Prostate gland (tissue), 2 donors: ENCODE measurements around the gene DPEP2. TPM values are rescaled to one million over a fixed set of nuclear protein-coding genes. Genes with fewer than 3 reads are reported as not detected.

Experiments
- DNase-seq: peaks from one replicate; pipeline ENCODE4 v3.0.0-alpha.2; 2019; ENCODE audit warnings: low spot score
- H3K27ac ChIP-seq, 2 donors: fragments of 200-600 bp; sonication (generic); 2 replicates each; pipeline ENCODE4 v1.5.1; 2017 to 2019
- H3K27me3 ChIP-seq: fragments of 200-600 bp; sonication (generic); replicated peaks from 2 replicates; pipeline ENCODE4 v1.5.1; 2019; ENCODE audit not compliant: insufficient read depth
- H3K36me3 ChIP-seq, 2 donors: fragments of 200-600 bp; sonication (generic); 1 replicate in 1 of 2; 2 replicates in 1 of 2; pipeline versions ENCODE4 v1.5.1 to v1.8.1; 2017 to 2019
- H3K4me1 ChIP-seq: fragments of 200-600 bp; sonication (generic); replicated peaks from 2 replicates; pipeline ENCODE4 v1.5.1; 2019
- H3K4me3 ChIP-seq, 2 donors: fragments of 200-600 bp; sonication (generic); 2 replicates each; pipeline ENCODE4 v1.5.1; 2017 to 2019
- H3K9me3 ChIP-seq: fragments of 200-600 bp; sonication (generic); 2 replicates; pipeline ENCODE4 v1.5.1; 2017
- POLR2A ChIP-seq: fragments of 450-650 bp; IDR thresholded peaks from one replicate; pipeline ENCODE4 v1.6.1; 2016; ENCODE audit warnings: antibody characterized with exemption, mild to moderate bottlenecking
- POLR2AphosphoS5 ChIP-seq: sonication (generic); formaldehyde crosslinking; IDR thresholded peaks from one replicate; pipeline ENCODE4 v1.6.1; 2017; ENCODE audit warnings: antibody characterized with exemption
- whole genome bisulfite sequencing: methylation state at CpG from one replicate; pipeline ENCODE4 v1.1.5; 2018; 5-methylcytosine and 5-hydroxymethylcytosine counted together
- intact Hi-C: fragments of 100-400 bp; cut with DNase I; formaldehyde crosslinking; loops from one replicate; pipeline ENCODE4 v1.14.2; 2022
- total RNA-seq, 2 donors: library from RNA; depleted of rRNA; stranded (reverse); fragments of >200 nt; gene quantifications; one replicate each; pipeline ENCODE4 v1.1.0, GENCODE V29; 2016
- TF ChIP-seq, protein P1 (sequence below), 4 experiments: fragments of 200-600 bp in 2 of 4; fragments of 450-650 bp in 2 of 4; sonication (generic) in 2 of 4; IDR thresholded peaks; 1 replicate in 3 of 4; 2 replicates in 1 of 4; pipeline ENCODE4 v1.5.1; 2016 to 2019; ENCODE audit warnings: antibody characterized with exemption in 4 of 4, mild to moderate bottlenecking in 2 of 4, moderate library complexity in 2 of 4

The DPEP2 gene
- total RNA-seq, 2 donors from 2014 or later = 0.41 to 2.4 TPM

- no peak overlapping the region for H3K27ac ChIP-seq
- peaks cover 6% of the 10 kb centered on the region for H3K4me1 ChIP-seq
- H3K4me3 ChIP-seq = no peak overlapping the region
- 73% methylated on average over 19 of the region's 20 CpGs for whole genome bisulfite sequencing
- DNase-seq = no peak
- no peaks in the 10 kb centered on the region for H3K36me3 ChIP-seq
- no peaks in the 10 kb centered on the region for H3K27me3 ChIP-seq
- TF ChIP-seq POLR2AphosphoS5 (no peak), POLR2A (no peak)
- TF ChIP-seq, protein P1, sequence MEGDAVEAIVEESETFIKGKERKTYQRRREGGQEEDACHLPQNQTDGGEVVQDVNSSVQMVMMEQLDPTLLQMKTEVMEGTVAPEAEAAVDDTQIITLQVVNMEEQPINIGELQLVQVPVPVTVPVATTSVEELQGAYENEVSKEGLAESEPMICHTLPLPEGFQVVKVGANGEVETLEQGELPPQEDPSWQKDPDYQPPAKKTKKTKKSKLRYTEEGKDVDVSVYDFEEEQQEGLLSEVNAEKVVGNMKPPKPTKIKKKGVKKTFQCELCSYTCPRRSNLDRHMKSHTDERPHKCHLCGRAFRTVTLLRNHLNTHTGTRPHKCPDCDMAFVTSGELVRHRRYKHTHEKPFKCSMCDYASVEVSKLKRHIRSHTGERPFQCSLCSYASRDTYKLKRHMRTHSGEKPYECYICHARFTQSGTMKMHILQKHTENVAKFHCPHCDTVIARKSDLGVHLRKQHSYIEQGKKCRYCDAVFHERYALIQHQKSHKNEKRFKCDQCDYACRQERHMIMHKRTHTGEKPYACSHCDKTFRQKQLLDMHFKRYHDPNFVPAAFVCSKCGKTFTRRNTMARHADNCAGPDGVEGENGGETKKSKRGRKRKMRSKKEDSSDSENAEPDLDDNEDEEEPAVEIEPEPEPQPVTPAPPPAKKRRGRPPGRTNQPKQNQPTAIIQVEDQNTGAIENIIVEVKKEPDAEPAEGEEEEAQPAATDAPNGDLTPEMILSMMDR (IDR thresholded peaks at IDR 0.05) = no peak
- H3K9me3 ChIP-seq = no peaks in the 10 kb centered on the region
- intact Hi-C loops = loop anchor here (5.0 kb wide), 1 partner anchor 235 kb away; no protein-coding TSS in a partner anchor
These were observed 6.5 kb downstream of the DPEP2 start for GRCh38 chr16:67992661-67993206.

GRCh38 chr16:67990018-67990386, 9.3 kb downstream of the DPEP2 start:
- no peak overlapping the region for H3K4me3 ChIP-seq
- H3K4me1 ChIP-seq = peaks cover 6% of the 10 kb centered on the region
- no peak overlapping the region for H3K27ac ChIP-seq
- intact Hi-C loops = loop anchor here (5.0 kb wide), 1 partner anchor 237 kb away; no protein-coding TSS in a partner anchor
- H3K9me3 ChIP-seq = no peaks in the 10 kb centered on the region
- TF ChIP-seq, protein P1 (IDR thresholded peaks at IDR 0.05) = no peak
- WGBS = 83% methylated on average over 6 of the region's 6 CpGs
- no peaks in the 10 kb centered on the region for H3K27me3 ChIP-seq
- no peak for DNase-seq
- no peaks in the 10 kb centered on the region for H3K36me3 ChIP-seq

DNA sequence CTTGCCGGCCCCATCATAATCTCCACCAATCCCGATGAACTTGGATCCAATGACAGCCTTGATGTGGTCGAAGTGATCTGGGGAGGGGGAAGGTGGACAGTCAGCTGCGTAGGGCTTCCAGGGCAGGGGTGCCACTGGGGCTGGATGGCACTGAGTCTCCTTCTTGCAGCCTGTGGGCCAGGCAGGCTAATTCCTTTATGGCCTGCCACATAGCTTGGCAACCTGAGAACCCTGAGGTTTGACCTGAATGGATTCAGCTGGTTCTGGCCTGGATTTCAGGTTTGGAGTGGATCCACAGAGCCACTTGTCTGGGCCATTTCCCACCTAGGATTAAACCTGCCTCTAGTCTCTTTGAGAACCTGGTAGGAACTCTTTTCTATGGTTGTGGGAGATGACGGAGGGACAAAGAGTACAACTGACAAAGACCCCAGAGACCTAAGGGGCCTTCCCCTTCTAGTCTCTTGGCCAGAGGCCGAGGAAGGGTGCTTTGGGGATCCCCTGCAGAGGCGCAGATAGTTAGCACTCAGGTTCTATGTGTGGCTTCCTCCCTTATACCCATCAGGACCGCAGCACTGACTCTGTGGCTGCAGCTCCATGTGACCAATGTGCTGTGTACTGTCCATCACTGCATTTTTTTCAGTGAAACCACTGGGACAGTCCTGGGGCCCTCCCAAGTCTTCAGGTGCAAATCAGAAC, 9.8 kb downstream of the DPEP2 start:
- no peak overlapping the region for H3K4me3 ChIP-seq
- intact Hi-C loops = loop anchor here (5.0 to 10.0 kb wide), 2 partner anchors 45 to 238 kb away; no protein-coding TSS in a partner anchor
- peaks cover 6% of the 10 kb centered on the region for H3K4me1 ChIP-seq
- H3K9me3 ChIP-seq = no peaks in the 10 kb centered on the region
- H3K27ac ChIP-seq = no peak overlapping the region
- 83% methylated on average over 8 of the region's 8 CpGs for WGBS
- no peaks in the 10 kb centered on the region for H3K27me3 ChIP-seq
- H3K36me3 ChIP-seq = no peaks in the 10 kb centered on the region
- TF ChIP-seq, protein P1 (IDR thresholded peaks at IDR 0.05) = no peak
- TF ChIP-seq POLR2A = no peak
- no peak for TF ChIP-seq POLR2AphosphoS5
- no peak for DNase-seq

GRCh38 chr16:67988675-67989074, 10.6 kb downstream of the DPEP2 start:
- Histone ChIP-seq H3K27me3 (no peaks in the 10 kb centered on the region), H3K4me1 (peaks cover 6% of the 10 kb centered on the region), H3K36me3 (no peaks in the 10 kb centered on the region), H3K9me3 (no peaks in the 10 kb centered on the region), H3K27ac (no peak overlapping the region), H3K4me3 (no peak overlapping the region)
- TF ChIP-seq, protein P1 (IDR thresholded peaks at IDR 0.05) = no peak
- TF ChIP-seq POLR2A (no peak), POLR2AphosphoS5 (no peak)
- 80% methylated on average over 3 of the region's 3 CpGs for WGBS
- DNase-seq = no peak
- intact Hi-C loops = loop anchor here (10.0 kb wide), 1 partner anchor 46 kb away; no protein-coding TSS in a partner anchor
